ENCODE results near the gene RAD21L1. TPM values are rescaled to one million over a fixed set of nuclear protein-coding genes. Genes with fewer than 3 reads are reported as not detected.

RAD21L1 gene
- total and polyA plus RNA-seq, 5 donors = not detected

GRCh38 chr20:1274485-1275311 lies 48.9 kb downstream of the RAD21L1 start:
- ATAC-seq = no peak
- intact Hi-C loops (cut with DNase I) = no loop called here

GRCh38 chr20:1275919-1276318 lies 50.1 kb downstream of the RAD21L1 start:
- ATAC-seq (no peak), DNase-seq (no peak)
- no peaks in the 10 kb centered on the region for H3K27me3 ChIP-seq (ENCODE audit: control insufficient read depth, insufficient read depth)
- intact Hi-C loops (cut with DNase I) = no loop called here
- no peak overlapping the region for H3K27ac ChIP-seq (ENCODE audit: low read length)
- no peaks in the 10 kb centered on the region for H3K4me1 ChIP-seq (ENCODE audit: control insufficient read depth, insufficient read depth, low read length)
- no peaks in the 10 kb centered on the region for H3K9me3 ChIP-seq (ENCODE audit: control insufficient read depth, low read length)
- no peak overlapping the region for H3K4me3 ChIP-seq (ENCODE audit: low read length)
- 76% methylated on average over 2 of the region's 2 CpGs for WGBS

More at GRCh38 chr20:1274485-1275311, 48.9 kb downstream of the RAD21L1 start:
- Histone ChIP-seq H3K27ac (ENCODE audit: low read length) (no peak overlapping the region), H3K27me3 (ENCODE audit: control insufficient read depth, insufficient read depth) (no peaks in the 10 kb centered on the region), H3K4me3 (ENCODE audit: low read length) (no peak overlapping the region), H3K9me3 (ENCODE audit: control insufficient read depth, low read length) (no peaks in the 10 kb centered on the region), H3K4me1 (ENCODE audit: control insufficient read depth, insufficient read depth, low read length) (no peaks in the 10 kb centered on the region)
- DNase-seq = no peak
- WGBS = 87% methylated on average over 14 of the region's 14 CpGs

- intact Hi-C loops (cut with DNase I) = no loop called here
- H3K27ac ChIP-seq (ENCODE audit: low read length) = no peak overlapping the region
- ATAC-seq = no peak
- no peaks in the 10 kb centered on the region for H3K9me3 ChIP-seq (ENCODE audit: control insufficient read depth, low read length)
- H3K27me3 ChIP-seq (ENCODE audit: control insufficient read depth, insufficient read depth) = no peaks in the 10 kb centered on the region
- H3K4me1 ChIP-seq (ENCODE audit: control insufficient read depth, insufficient read depth, low read length) = no peaks in the 10 kb centered on the region
- 94% methylated on average over 8 of the region's 8 CpGs for WGBS
- no peak for DNase-seq
- H3K4me3 ChIP-seq (ENCODE audit: low read length) = no peak overlapping the region
Observed at GRCh38 chr20:1277529-1278322, 51.9 kb downstream of the RAD21L1 start.

GRCh38 chr20:1278993-1279392 lies 53.1 kb downstream of the RAD21L1 start:
- 89% methylated on average over 4 of the region's 4 CpGs for WGBS
- no peak for ATAC-seq
- H3K27ac ChIP-seq (ENCODE audit: low read length) = no peak overlapping the region

GRCh38 chr20:1280195-1281102 lies 54.6 kb downstream of the RAD21L1 start:
- ATAC-seq = peak; percentile 47 to 67
- 71% methylated on average over 6 of the region's 6 CpGs for WGBS
- Histone ChIP-seq H3K27ac (ENCODE audit: low read length) (no peak overlapping the region), H3K4me1 (ENCODE audit: control insufficient read depth, insufficient read depth, low read length) (no peaks in the 10 kb centered on the region), H3K9me3 (ENCODE audit: control insufficient read depth, low read length) (no peaks in the 10 kb centered on the region), H3K4me3 (ENCODE audit: low read length) (no peak overlapping the region), H3K27me3 (ENCODE audit: control insufficient read depth, insufficient read depth) (no peaks in the 10 kb centered on the region)
- DNase-seq = no peak
- intact Hi-C loops (cut with DNase I) = no loop called here

More at GRCh38 chr20:1278993-1279392, 53.1 kb downstream of the RAD21L1 start:
- intact Hi-C loops (cut with DNase I) = no loop called here
- H3K9me3 ChIP-seq (ENCODE audit: control insufficient read depth, low read length) = no peaks in the 10 kb centered on the region
- H3K4me1 ChIP-seq (ENCODE audit: control insufficient read depth, insufficient read depth, low read length) = no peaks in the 10 kb centered on the region
- H3K4me3 ChIP-seq (ENCODE audit: low read length) = no peak overlapping the region
- H3K27me3 ChIP-seq (ENCODE audit: control insufficient read depth, insufficient read depth) = no peaks in the 10 kb centered on the region
- DNase-seq = no peak

GRCh38 chr20:1281279-1282057 lies 55.6 kb downstream of the RAD21L1 start:
- H3K4me3 ChIP-seq (ENCODE audit: low read length) = no peak overlapping the region
- peak in 1 of 2 donors; percentile 44 for ATAC-seq
- intact Hi-C loops (cut with DNase I) = no loop called here
- H3K9me3 ChIP-seq (ENCODE audit: control insufficient read depth, low read length) = no peaks in the 10 kb centered on the region
- H3K27ac ChIP-seq (ENCODE audit: low read length) = no peak overlapping the region
- 77% methylated on average over 7 of the region's 7 CpGs for WGBS
- no peaks in the 10 kb centered on the region for H3K4me1 ChIP-seq (ENCODE audit: control insufficient read depth, insufficient read depth, low read length)
- no peaks in the 10 kb centered on the region for H3K27me3 ChIP-seq (ENCODE audit: control insufficient read depth, insufficient read depth)
- no peak for DNase-seq

- no peak for DNase-seq
- no peak overlapping the region for H3K27ac ChIP-seq (ENCODE audit: low read length)
Observed at GRCh38 chr20:1282966-1283365, 57.1 kb downstream of the RAD21L1 start.

GRCh38 chr20:1283522-1284510 lies 58.0 kb downstream of the RAD21L1 start:
- H3K9me3 ChIP-seq (ENCODE audit: control insufficient read depth, low read length) = no peaks in the 10 kb centered on the region
- no peak for DNase-seq
- intact Hi-C loops (cut with DNase I) = no loop called here
- no peaks in the 10 kb centered on the region for H3K4me1 ChIP-seq (ENCODE audit: control insufficient read depth, insufficient read depth, low read length)
- no peaks in the 10 kb centered on the region for H3K27me3 ChIP-seq (ENCODE audit: control insufficient read depth, insufficient read depth)
- no peak overlapping the region for H3K27ac ChIP-seq (ENCODE audit: low read length)
- 86% methylated on average over 9 of the region's 9 CpGs for WGBS
- H3K4me3 ChIP-seq (ENCODE audit: low read length) = no peak overlapping the region
- ATAC-seq = no peak

More at GRCh38 chr20:1282966-1283365, 57.1 kb downstream of the RAD21L1 start:
- no peaks in the 10 kb centered on the region for H3K9me3 ChIP-seq (ENCODE audit: control insufficient read depth, low read length)
- no peaks in the 10 kb centered on the region for H3K4me1 ChIP-seq (ENCODE audit: control insufficient read depth, insufficient read depth, low read length)
- WGBS = 73% methylated on average over 3 of the region's 3 CpGs
- ATAC-seq = no peak
- H3K27me3 ChIP-seq (ENCODE audit: control insufficient read depth, insufficient read depth) = no peaks in the 10 kb centered on the region
- H3K4me3 ChIP-seq (ENCODE audit: low read length) = no peak overlapping the region
- intact Hi-C loops (cut with DNase I) = no loop called here

GRCh38 chr20:1286267-1287024 lies 60.6 kb downstream of the RAD21L1 start:
- Histone ChIP-seq H3K27ac (ENCODE audit: low read length) (no peak overlapping the region), H3K4me3 (ENCODE audit: low read length) (no peak overlapping the region), H3K4me1 (ENCODE audit: control insufficient read depth, insufficient read depth, low read length) (no peaks in the 10 kb centered on the region), H3K27me3 (ENCODE audit: control insufficient read depth, insufficient read depth) (no peaks in the 10 kb centered on the region), H3K9me3 (ENCODE audit: control insufficient read depth, low read length) (no peaks in the 10 kb centered on the region)
- ATAC-seq (no peak), DNase-seq (no peak)
- 81% methylated on average over 9 of the region's 9 CpGs for WGBS
- intact Hi-C loops (cut with DNase I) = no loop called here

Data from right cardiac atrium (tissue), 5 donors.